ENCODE results near the gene CLDN4.
"Not testable (repeated sequence)": the region's sequence is repeated elsewhere in the genome, so short reads cannot be mapped to it uniquely, and the experiment has no call there.

Gene CLDN4, protein sequence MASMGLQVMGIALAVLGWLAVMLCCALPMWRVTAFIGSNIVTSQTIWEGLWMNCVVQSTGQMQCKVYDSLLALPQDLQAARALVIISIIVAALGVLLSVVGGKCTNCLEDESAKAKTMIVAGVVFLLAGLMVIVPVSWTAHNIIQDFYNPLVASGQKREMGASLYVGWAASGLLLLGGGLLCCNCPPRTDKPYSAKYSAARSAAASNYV

DNA sequence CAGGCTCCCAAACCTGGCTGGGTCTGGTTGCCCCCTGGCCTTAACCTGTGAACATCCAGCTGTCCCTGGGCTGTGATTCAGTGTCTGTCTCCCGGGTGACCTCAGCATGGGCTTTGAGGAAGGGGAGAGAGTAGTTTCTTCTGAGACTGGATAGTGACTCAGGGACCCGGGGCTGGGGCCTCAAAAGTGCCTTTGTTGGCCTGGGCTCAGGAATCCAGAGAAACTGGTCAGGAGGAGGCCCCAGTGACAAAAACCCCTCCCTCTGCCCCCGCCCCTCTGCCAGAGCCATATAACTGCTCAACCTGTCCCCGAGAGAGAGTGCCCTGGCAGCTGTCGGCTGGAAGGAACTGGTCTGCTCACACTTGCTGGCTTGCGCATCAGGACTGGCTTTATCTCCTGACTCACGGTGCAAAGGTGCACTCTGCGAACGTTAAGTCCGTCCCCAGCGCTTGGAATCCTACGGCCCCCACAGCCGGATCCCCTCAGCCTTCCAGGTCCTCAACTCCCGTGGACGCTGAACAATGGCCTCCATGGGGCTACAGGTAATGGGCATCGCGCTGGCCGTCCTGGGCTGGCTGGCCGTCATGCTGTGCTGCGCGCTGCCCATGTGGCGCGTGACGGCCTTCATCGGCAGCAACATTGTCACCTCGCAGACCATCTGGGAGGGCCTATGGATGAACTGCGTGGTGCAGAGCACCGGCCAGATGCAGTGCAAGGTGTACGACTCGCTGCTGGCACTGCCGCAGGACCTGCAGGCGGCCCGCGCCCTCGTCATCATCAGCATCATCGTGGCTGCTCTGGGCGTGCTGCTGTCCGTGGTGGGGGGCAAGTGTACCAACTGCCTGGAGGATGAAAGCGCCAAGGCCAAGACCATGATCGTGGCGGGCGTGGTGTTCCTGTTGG lies at the start of gene CLDN4:
Gene CLDN4 (plus strand): TSS at position 316 of the 903 bp plus-strand sequence. CDS start 206 bp downstream, at position 522.
- no peak for DNase-seq

DNA sequence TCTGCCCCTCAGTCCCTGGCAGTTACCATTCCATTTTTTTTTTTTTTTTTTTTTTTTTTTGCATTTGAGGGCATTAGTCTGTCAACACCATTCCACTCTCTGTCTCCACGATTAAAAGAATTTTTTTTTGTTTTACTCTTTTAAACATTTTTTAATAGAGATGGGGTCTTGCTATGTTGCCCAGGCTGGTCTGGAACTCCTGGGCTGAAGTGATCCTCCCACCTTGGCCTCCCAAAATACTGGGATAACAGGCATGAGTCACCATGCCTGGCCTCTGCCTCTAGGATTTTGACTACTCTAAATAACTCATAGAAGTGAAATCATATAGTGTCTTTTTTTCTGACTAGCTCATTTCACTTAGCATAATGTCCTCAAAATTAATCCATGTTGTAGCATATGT lies 44.2 kb upstream of the CLDN4 start:
- no peak for DNase-seq

DNA sequence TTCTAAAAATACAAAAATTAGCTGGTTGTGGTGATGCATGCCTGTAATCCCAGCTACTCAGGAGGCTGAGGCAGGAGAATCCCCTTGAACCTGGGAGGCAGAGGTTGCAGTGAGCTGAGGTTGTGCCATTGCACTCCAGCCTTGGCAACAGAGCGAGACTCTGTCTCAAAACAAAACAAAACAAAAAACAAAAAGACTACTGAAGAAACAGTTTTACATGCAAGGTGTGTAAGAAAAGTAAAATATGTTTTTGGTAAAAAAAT lies 43.1 kb upstream of the CLDN4 start:
- not testable (repeated sequence) for DNase-seq

DNA sequence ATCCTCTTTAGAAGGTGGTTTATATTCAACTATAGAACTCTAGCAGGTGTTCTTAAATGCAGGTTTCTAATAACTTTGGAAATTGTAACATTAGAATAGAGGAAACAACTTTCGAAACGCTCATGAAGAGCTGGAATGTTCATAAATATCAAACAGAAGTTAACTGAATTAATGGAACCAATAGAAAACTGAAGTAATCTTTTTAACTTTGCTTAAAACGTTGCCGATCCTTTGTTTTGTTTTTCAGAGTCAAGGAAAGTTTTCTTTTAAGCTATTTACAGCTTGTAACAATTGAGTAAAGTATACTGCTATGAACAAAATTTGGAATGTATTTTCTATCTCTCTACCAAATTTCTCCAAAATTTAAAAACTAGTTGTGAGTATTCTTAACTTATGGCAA lies 41.7 kb upstream of the CLDN4 start:
- no peak for DNase-seq

DNA sequence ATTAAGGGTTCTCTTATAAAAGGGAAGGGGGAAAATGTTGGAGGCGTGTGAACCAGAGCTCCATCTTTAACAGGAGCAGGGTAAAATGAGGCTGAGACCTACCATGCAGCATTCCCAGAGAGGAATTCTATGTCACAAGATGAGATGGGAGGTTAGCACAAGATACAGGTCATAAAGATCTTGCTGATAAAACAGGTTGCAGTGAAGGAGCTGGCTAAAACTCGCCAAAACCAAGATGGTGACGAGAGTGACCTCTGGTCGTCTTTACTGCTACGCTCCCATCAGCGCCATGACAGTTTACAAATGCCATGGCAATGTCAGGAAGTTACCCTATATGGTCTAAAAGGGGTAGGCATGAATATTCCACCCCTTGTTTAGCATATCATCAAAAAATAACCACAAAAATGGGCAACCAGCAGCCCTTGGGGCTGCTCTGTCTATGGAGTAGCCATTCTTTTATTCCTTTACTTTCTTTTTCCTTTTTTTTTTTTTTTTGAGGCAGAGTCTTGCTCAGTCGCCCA lies 39.6 kb upstream of the CLDN4 start:
- not testable (repeated sequence) for DNase-seq

DNA sequence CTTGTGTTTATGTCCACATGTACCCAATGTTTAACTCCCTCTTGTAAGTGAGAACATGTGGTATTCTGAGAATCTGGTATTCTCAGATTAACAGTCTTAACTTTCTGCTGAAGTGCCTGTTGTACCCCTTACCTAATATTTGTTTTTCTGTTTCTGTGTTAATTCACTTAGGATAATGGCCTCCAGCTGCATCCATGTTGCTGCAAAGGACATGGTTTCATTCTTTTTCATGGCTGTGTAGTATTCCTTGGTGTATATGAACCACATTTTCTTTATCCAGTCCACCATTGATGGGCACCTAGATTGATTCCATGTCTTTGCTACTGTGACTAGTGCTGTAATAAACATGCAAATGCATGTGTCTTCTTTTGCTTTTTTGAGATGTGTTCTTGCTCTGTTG lies 35.6 kb upstream of the CLDN4 start:
- DNase-seq: not testable (repeated sequence)

DNA sequence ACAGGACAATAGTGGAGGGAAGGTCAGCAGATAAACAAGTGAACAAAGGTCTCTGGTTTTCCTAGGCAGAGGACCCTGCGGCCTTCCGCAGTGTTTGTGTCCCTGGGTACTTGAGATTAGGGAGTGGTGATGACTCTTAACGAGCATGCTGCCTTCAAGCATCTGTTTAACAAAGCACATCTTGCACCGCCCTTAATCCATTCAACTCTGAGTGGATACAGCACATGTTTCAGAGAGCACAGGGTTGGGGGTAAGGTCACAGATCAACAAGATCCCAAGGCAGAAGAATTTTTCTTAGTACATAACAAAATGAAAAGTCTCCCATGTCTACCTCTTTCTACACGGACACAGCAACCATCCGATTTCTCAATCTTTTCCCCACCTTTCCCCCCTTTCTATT lies 34.1 kb upstream of the CLDN4 start:
- not testable (repeated sequence) for DNase-seq

DNA sequence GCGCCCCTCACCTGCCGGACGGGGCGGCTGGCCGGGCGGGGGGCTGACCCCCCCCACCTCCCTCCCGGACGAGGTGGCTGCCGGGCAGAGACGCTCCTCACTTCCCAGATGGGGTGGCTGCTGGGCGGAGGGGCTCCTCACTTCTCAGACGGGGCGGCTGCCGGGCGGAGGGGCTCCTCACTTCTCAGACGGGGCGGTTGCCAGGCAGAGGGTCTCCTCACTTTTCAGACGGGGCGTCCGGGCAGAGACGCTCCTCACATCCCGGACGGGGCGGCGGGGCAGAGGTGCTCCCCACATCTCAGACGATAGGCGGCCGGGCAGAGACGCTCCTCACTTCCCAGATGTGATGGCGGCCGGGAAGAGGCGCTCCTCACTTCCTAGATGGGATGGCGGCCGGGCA lies 33.6 kb upstream of the CLDN4 start:
- DNase-seq: not testable (repeated sequence)

DNA sequence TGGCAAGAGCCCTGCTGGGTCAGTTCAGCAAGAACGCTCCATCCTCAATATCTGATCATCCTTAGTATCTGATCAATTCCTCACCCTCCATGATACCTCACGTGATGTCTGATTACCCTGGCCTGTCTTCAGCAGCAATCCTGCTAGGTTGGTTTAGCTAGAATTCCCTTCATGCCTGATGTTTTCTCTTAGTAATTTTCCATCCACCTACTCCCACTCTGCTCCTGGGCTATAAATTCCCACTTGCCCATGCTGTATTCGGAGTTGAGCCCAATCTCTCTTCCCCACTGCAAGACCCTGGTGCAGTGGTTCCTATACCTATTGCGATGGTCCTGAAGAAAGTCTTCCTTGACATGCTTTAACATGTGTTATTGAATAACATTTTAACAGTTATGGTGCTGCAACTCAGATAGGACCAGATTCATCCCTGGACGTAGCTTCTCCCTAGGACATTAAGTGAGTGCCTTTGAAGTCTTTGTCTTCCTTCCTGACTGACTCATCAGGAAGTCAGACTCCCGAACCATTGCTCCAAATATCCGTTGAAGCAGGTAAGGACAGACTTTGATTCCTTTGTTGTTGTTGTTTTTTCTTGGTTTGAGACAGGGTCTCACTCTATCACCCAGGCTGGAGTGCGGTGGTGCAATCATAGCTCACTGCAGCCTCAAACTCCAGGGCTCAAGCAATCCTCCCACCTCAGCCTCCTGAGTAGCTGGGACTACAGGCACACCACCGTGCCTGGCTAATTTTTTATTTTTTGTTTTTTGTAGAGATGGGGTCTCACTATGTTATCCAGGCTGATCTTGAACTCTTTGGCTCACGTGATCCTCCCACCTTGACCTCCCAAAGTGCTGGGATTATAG lies 31.3 kb upstream of the CLDN4 start:
- no peak for DNase-seq

DNA sequence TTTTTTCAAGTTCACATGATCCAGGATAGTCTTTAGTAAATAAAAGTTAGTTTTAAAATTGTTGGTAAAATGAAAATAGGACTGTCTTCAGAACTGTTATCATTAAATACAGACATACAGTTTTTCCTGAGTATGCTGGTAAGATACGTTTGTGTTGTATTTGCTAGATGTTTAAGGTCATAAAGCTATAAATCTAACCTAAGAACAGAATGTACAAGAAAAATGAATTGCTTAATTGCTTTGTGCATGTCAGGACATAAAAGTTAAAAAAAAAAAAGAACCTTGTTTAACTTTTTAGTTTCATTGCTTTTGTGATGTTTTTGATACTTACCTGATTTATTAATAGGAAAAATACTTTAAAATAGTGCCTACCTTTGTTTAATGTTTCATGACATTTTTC lies 29.2 kb upstream of the CLDN4 start:
- DNase-seq: no peak

DNA sequence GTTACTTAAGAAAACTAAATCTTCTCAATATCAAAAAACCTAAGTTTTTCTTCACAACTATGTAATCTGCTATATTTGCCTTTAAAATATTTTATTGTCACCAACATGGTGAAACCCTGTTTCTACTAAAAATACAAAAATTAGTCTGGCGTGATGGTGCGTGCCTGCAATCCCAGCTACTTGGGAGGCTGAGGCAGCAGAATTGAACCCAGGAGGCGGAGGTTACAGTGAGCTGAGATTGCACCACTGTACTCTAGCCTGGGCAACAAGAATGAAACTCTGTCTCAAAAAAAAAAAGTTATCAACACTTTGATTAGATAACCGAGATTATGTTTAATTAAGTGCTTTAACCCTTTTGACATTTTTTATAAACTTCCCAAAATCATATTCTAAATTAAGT lies 28.3 kb upstream of the CLDN4 start:
- DNase-seq: no peak

DNA sequence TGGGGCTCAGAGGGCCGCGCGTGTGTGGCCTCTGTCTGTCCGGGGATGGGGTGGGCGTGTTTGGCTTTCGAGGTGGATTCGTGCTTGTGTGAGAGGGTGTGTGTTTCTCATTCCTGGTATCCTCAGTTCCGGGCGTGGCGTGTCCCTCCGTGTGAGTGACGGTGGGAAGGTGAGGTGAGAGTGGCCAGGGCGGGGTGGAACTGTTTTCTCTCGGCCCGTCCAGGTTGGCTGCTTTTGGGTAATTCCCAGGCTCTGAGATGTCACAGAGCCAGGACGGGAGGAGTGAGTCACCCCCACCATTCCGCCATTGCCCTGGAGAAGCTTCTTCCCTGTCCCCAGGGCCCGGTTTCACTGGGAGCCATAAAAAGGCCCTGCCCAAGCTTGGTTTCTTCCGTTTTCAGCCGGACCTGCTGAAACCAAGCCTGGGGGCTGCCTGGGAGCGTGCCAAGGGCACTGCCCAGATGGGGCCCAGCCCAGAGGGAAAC lies 21.3 kb upstream of the CLDN4 start:
- DNase-seq: no peak

DNA sequence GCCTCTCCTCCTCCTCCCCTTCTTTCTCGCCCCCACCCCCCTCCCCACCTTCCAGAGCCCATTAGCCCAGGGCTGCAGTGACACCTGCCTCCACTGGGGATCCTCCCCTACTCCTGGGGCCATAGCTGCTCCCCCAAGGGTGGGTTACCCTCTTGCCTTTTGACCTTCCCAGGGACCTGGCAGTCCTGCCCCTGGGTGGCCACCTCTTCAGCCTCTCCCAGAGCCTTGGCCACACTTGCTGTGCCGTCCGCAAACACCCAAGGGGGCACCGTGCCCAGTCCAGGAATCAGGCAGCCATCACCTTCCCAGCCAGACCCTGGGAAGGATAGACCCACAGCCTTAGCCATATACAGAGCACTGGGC lies 19.8 kb upstream of the CLDN4 start:
- no peak for DNase-seq

DNA sequence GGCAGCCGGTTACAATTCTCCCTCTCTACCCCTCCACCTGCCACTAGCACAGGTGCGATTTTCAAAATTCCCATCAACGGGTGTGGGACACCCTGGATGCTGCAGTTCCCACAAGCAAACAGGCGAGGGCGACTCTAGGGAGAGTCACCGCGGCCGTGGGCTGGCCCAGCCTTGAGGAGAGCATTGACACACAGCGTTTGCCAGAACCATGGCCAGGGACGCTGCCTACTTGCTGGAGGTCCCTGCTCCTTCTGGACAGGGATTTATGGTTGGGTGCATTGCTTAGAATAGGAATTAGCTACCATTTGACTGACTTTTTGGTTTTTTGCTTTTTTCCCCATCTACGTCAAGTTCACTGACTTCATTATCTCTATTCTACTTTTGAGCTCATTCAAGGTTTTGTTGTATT lies 19.0 kb upstream of the CLDN4 start:
- DNase-seq: no peak

DNA sequence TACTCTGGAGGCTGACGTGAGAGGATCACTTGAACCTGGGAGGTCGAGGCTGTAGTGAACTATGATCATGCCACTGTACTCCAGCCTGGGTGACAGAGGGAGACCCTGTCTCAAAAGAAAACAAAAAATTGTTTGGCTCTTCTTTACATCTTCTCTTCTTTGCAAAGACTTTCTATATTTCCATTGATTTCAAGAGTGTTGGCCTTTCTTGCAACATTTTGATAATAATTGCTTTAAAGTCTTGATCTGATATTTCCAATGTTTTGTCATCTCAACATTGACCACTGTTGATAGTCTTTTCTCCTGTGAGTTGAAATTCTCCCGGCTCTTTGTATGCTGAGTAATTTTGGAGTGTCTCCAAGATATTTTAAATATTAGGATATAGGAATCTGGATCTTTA lies 17.8 kb upstream of the CLDN4 start:
- no peak for DNase-seq

DNA sequence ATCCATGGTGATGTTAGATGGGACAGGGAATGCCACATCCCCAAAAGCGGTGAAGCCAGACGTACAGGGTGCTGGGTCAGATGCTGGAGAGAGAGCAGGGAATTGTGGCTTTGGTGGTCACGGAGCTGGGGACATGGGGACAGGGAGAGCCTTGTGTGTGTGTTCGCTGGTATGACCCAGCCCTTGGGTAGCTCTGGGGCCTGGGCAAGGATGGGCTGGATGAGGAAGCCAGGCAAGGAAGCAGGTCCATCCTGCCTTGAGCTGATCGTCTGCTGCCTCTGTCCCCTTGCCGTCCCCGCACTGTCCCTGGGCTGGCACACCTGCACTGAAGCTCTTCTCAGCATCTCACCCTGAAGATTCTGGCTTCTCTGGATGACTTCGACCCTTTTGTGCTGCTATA lies 15.4 kb upstream of the CLDN4 start:
- no peak for DNase-seq

DNA sequence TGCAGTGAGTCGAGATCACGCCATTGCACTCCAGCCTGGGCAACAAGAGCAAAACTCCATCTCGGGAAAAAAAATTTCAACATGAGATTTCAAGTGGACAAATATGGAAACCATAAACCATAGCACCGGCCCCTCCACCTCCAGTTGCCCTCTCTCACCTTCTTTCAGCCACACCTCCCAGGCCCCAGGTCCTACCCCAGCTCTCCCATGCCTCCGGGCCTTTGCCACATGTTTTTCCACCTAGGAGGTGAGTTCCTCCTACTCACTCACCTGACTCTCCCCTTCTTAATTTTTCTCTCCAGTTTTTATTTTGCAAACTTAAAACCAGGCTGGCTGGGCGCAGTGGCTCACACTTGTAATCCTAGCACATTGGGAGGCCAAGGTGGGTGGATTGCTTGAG lies 13.7 kb upstream of the CLDN4 start:
- DNase-seq: no peak

DNA sequence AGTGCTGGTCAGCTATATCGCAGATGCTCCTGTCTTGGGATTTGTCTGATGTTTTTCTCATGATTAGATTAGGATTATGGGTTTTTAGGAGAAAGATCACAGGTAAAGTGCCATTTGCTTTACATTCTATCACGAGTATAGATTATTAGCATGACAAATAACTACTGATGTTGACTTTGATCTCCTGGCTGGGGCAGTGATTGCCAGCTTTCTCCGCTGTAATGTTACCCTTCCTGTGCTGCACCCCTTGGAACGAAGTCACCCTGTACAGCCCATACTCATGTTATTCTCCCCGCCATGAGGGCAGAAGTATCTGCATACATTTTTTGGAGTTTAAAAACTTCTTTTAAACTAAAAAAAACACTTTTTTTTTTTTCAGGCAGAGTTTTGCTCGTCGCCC lies 10.8 kb upstream of the CLDN4 start:
- no peak for DNase-seq

DNA sequence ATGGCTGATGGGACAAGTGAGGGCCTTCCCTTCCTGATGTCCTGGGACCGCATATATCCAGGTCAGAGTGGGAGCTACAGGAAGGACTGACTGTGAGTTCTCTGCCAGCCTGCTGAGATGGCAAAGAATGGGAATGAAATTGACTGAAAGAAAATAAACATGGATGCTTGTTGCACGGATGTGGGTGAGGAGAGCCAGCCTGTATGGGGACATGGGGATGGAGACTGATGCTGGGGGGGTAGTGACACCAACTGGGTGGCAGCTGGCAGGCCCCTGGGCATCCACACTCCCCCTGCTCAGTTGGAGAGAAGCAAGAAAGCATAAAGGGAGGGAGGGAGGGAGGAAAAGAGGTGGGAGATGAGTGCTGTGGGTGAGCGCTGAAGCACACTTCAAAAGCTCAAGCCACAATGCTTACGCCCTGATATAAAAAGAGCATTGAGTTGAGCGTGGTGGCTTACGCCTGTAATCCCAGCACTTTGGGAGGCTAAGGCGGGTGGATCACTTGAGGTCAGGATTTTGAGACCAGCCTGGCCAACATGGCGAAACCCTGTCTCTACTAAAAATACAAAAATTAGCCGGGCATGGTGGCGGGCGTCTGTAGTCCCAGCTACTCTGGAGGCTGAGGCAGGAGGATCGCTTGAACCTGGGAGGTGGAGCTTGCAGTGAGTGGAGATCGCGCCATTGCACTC lies 9.1 kb upstream of the CLDN4 start:
- not testable (repeated sequence) for DNase-seq

DNA sequence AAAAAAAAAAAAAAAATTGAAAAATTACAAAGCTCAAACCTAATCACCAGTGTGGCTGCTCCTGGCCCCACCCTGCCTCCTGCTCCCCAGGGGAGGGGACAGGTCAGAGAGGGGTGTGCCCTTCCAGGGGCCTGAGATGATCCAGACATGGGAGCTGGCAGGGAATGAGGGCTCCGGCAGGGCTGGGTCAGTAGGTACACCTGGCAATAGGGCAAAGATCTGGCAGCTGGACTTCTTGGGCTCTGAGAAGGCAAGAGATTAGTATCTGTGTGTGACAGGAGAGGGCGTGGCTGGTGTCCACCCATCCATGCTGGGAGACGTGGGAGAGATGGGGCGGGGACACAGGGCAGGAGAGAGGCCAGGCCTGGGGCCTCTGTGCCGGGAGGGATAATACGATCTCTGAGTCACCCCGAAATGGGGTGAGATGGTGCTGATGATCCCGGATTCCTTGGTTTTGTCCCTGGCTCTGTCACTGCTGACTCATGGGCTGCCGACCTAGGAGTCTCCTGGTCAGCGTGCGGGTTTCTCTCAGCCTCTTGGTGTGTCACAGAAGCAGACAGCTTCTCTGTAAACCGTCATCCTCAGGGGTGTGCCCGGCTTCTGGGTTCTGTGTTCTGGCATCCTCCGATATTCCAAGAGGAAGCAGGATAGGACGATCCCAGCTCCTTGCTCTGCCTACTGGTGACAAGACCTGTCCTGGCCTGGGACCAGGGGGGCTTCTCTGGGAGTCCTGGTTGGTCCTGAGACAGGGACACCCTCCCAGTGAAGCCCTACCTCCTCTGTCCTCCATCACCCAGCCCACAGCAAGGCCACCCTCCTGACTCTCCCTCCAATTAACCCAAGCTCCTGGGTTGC lies 8.2 kb upstream of the CLDN4 start:
- DNase-seq: peak; percentile 32

DNA sequence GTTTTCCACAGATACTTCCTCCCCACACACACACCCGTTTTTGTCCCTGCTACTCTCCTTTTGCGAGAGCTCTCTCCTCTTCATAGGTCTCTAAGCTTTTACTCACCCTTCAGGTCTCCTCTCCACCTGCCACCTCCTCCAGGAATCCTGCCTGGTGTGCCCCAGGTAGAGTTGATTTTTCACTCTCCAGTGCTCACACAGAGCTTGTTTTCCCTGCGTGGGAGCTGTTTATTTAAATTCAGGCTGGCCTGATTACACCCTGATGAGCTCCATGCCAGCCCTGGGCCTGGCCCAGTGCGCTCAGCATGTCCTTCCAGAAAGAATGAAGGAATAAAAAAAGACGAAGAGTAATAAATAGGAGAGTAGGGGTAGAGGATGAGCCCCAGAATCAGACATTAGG lies 7.5 kb upstream of the CLDN4 start:
- no peak for DNase-seq

All from NCI-H2227 treated with DMSO at 0.1 percent for 48 hours (cell line).